GM04504 (cell line): ENCODE results near the gene CRNN.

Experiments
- DNase-seq: peaks from one replicate; pipeline ENCODE4 v3.0.0-alpha.2; 2012; ENCODE audit warnings: low read depth

Gene CRNN

DNA sequence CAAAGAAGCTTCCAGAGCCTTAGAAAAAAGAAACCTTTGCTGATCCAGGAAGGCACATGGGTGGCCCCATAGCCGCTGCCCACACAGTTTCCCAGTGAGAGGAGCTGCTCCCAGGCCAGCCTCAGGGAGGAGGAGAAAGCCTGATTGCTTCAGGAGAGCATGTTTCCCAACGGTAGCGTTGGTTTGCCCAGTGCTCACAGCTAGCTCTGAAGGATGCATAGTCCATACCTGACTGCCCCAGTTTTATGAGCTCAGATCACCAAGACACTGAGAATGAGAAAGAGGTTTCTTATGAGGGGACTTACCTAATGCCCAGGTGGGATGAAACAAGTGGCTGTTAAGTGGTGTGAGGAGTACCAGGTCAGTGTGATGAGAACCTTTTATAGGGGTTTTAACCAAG lies at the start of gene CRNN:
Gene CRNN, minus strand, starts transcription at position 355 of the 400 bp plus-strand sequence. CDS start 2,030 bp downstream, outside the sequence.
- no peak for DNase-seq

- DNase-seq, result no peak
These were observed 48.6 kb upstream of the CRNN start for GRCh38 chr1:152462636-152463035.

DNA sequence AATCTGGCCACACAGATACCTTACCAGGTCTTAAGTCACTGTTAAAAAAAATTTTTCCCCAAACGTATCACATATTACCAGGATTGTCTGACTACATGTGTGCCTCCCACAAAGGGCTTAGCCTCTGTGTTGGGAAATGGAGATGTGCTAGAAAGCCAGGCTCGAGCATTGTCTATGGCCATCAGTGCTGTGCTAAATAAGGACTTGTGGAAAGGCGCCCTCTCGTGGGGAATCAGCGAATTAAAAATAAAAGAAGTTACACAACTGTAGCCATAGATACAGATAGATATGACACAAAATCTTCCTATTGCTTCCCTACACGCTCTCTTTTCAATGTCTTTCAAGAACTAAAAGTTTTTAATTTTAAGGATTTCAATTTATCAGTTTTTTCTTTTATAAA lies 47.5 kb upstream of the CRNN start:
- DNase-seq, result peak; percentile 24

GRCh38 chr1:152460529-152460899 lies 46.5 kb upstream of the CRNN start:
- DNase-seq, result no peak

- peak; percentile 25 for DNase-seq
These were observed 45.8 kb upstream of the CRNN start for GRCh38 chr1:152459596-152460528.

GRCh38 chr1:152458384-152459185 lies 44.5 kb upstream of the CRNN start:
- peak; percentile 35 for DNase-seq

- no peak for DNase-seq
These were observed 43.5 kb upstream of the CRNN start for GRCh38 chr1:152457561-152457960.

DNA sequence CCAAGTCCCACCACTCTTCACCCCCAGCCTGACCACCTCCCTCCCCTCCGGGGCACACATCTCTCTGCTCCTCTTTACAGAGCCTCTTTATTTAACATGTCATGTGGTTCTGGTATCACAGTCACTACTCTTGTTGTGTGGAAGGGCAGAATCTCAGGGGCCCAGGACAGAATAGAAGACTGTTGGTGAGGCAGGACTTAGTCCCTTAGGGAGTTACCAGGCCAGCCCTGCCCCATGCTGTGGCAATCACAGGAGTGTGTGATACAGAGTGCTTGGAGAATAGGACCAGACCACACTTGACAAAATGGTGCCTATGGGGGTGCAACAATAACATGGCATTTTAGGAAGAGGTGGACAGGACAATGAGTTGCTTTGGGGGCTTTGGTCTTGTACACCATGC lies 43.0 kb upstream of the CRNN start:
- DNase-seq, result no peak

DNA sequence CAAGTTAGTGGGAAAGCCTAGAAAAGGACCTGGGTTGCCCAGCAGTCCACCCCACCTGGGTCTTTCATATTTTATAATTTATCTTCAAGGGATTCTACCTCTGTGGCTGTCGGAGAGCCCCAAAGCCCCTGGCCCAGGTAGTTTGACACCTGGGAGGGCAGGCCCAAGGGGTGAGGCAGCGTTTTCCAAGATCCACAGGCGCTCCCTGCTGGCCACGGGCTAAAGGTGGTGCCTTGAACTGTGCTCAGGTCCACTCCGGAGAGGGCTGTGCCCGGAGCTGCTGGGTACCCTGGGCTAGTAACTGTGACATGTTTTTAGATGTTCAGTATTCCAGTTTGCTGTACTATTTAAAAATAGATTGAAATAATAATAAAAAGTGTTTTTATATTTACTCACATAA lies 37.2 kb upstream of the CRNN start:
- no peak for DNase-seq

- no peak for DNase-seq
These were observed 35.6 kb upstream of the CRNN start for GRCh38 chr1:152449661-152450060.

DNA sequence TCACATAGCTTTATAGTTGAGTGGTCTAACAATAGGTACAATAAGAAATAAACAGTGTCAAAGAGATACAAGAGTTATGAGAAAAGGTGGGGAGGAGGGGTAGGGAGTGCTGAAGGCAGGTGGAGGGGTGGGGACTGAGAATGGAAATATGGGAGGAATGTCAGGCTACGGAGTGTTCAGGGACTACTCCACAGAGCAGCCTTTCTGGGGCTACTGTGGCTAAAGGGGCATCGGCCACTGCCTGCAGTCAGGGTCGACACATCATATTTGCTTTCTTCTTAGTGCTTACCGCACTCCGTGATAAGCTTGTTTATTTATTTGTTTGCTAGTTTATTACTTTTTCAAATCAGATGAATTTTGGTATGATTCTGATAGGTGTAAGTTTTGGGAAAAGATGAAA lies 34.4 kb upstream of the CRNN start:
- no peak for DNase-seq

GRCh38 chr1:152448095-152448494 lies 34.0 kb upstream of the CRNN start:
- no peak for DNase-seq

DNA sequence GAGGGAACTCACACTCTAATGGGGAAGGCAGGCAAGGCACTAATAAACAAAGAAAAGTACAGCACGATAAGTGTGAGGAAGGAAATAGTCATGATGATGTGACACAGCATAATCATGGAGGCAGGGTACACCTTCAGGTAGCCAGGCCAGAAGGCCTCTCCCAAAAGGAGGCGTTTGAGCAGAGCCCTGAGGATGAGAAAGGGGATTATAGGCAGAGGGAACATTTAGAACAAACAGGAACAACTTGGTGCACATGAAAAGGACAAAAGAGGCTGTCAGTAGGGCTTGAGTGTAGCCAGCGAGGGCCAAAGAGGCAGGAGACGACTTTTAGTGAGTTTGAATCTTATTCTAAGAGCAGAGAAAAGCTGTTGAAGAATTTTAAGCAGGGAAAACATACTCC lies 33.4 kb upstream of the CRNN start:
- no peak for DNase-seq

DNA sequence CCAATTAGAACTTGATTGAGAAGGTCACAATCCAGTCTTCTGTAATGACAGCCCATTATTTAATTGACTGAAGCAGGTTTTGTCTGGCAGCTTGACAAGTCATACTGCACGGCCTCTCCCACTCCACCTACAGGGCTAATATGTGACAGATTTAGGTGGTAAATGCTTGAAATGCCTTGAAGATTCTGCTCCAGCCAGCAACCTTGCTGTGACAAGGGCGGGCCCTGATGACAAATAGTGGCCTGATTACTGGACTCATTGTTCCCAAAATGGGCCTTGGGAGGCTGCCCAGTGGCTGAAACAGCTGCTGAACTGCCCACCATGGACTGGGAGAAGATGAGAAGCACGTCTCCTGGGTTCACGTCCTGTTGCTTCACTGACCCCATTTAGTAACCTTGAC lies 30.0 kb upstream of the CRNN start:
- no peak for DNase-seq

DNA sequence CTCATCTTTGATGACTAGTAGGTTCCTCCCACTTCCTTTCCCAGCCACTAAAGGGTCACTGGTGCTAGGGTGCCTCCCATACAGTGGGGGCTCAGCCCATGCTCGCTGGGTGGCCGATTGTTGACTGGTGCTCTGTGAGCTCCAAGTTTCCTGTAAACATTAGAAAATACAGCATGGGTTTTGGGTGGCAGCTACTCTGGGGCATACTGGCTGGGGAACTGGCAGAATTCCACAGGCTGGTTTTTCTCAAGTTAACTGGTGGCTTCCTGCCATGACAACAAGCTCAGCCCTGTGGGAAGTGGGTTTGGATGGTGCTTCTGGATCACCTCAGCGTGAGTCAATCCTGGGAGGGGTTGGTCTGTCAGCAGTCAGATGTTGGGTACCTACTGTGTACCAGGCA lies 28.7 kb upstream of the CRNN start:
- no peak for DNase-seq

- no peak for DNase-seq
These were observed 28.2 kb upstream of the CRNN start for GRCh38 chr1:152442301-152442700.

GRCh38 chr1:152441756-152442155 lies 27.7 kb upstream of the CRNN start:
- DNase-seq, result no peak

GRCh38 chr1:152440635-152441471 lies 26.8 kb upstream of the CRNN start:
- DNase-seq, result peak; percentile 35

GRCh38 chr1:152436593-152437496 lies 22.8 kb upstream of the CRNN start:
- DNase-seq, result no peak

- DNase-seq, result no peak
These were observed 13.4 kb upstream of the CRNN start for GRCh38 chr1:152427458-152427857.

GRCh38 chr1:152426731-152427130 lies 12.7 kb upstream of the CRNN start:
- DNase-seq, result no peak
